ENCODE data around the gene MEI1. TPM values are rescaled to one million over a fixed set of nuclear protein-coding genes. Genes with fewer than 3 reads are reported as not detected.

The MEI1 gene
- total RNA-seq, 4 donors from 2014 or later = 0.39 to 1.3 (median 0.44) TPM

- Histone ChIP-seq H3K36me3 (peaks cover 6 to 50% (median 27%) of the 10 kb centered on the region in 4 donors), H3K4me3 (no peak overlapping the region), H3K27me3 (no peaks in the 10 kb centered on the region), H3K27ac (replicated peaks in 1 of 4) (no peak overlapping the region), H3K9me3 (no peaks in the 10 kb centered on the region), H3K4me1 (no peaks in the 10 kb centered on the region)
- intact Hi-C loops (cut with DNase I) = no loop called here
- no peak for DNase-seq (ENCODE audit: extremely low spot score)
- 92% methylated on average over 3 of the region's 3 CpGs for WGBS
- no peak for TF ChIP-seq CTCF (IDR thresholded peaks at IDR 0.05)
- TF ChIP-seq EP300 (IDR thresholded peaks at IDR 0.05) = no peak
- no peak for TF ChIP-seq POLR2A (IDR thresholded peaks at IDR 0.05; ENCODE audit: low read depth)
Measured at GRCh38 chr22:41815716-41816115, 116.4 kb downstream of the MEI1 start.

GRCh38 chr22:41816241-41816640 lies 116.9 kb downstream of the MEI1 start:
- TF ChIP-seq POLR2A (IDR thresholded peaks at IDR 0.05; ENCODE audit: low read depth) (no peak), EP300 (IDR thresholded peaks at IDR 0.05) (no peak), CTCF (IDR thresholded peaks at IDR 0.05) (no peak), POLR2AphosphoS5 (IDR thresholded peaks at IDR 0.05) (no peak)
- Histone ChIP-seq H3K27me3 (no peaks in the 10 kb centered on the region), H3K9me3 (no peaks in the 10 kb centered on the region), H3K4me3 (no peak overlapping the region), H3K36me3 (peaks cover 6 to 47% (median 22%) of the 10 kb centered on the region in 4 donors), H3K4me1 (no peaks in the 10 kb centered on the region), H3K27ac (replicated peaks in 1 of 4) (no peak overlapping the region)
- no peak for DNase-seq (ENCODE audit: extremely low spot score)
- intact Hi-C loops (cut with DNase I) = no loop called here
- WGBS = 100% methylated on average over 1 of the region's 1 CpG

- TF ChIP-seq POLR2AphosphoS5 (IDR thresholded peaks at IDR 0.05) = no peak
- TF ChIP-seq EP300 (IDR thresholded peaks at IDR 0.05) = no peak
- no peak for TF ChIP-seq CTCF (IDR thresholded peaks at IDR 0.05)
- TF ChIP-seq POLR2A (IDR thresholded peaks at IDR 0.05; ENCODE audit: low read depth) = no peak
- DNase-seq (ENCODE audit: extremely low spot score) = no peak
Measured at GRCh38 chr22:41816871-41817270, 117.6 kb downstream of the MEI1 start.

GRCh38 chr22:41818011-41818410 lies 118.7 kb downstream of the MEI1 start:
- Histone ChIP-seq H3K27ac (replicated peaks in 1 of 4) (no peak overlapping the region), H3K36me3 (peaks cover 4 to 32% (median 15%) of the 10 kb centered on the region in 4 donors), H3K4me3 (no peak overlapping the region), H3K4me1 (no peaks in the 10 kb centered on the region), H3K27me3 (no peaks in the 10 kb centered on the region), H3K9me3 (no peaks in the 10 kb centered on the region)
- no peak for TF ChIP-seq EP300 (IDR thresholded peaks at IDR 0.05)
- TF ChIP-seq POLR2A (IDR thresholded peaks at IDR 0.05; ENCODE audit: low read depth) = no peak
- TF ChIP-seq CTCF (IDR thresholded peaks at IDR 0.05) = no peak
- no peak for TF ChIP-seq POLR2AphosphoS5 (IDR thresholded peaks at IDR 0.05)
- DNase-seq (ENCODE audit: extremely low spot score) = no peak
- WGBS = 83% methylated on average over 4 of the region's 5 CpGs
- intact Hi-C loops (cut with DNase I) = no loop called here

More at GRCh38 chr22:41816871-41817270, 117.6 kb downstream of the MEI1 start:
- intact Hi-C loops (cut with DNase I) = no loop called here
- 85% methylated on average over 2 of the region's 2 CpGs for WGBS
- H3K36me3 ChIP-seq = peaks cover 6 to 41% (median 18%) of the 10 kb centered on the region in 4 donors
- H3K27me3 ChIP-seq = no peaks in the 10 kb centered on the region
- H3K27ac ChIP-seq (replicated peaks in 1 of 4) = no peak overlapping the region
- H3K4me3 ChIP-seq = no peak overlapping the region
- no peaks in the 10 kb centered on the region for H3K9me3 ChIP-seq
- no peaks in the 10 kb centered on the region for H3K4me1 ChIP-seq

GRCh38 chr22:41818596-41818995 lies 119.3 kb downstream of the MEI1 start:
- TF ChIP-seq POLR2A (IDR thresholded peaks at IDR 0.05; ENCODE audit: low read depth) = no peak
- no peak for TF ChIP-seq EP300 (IDR thresholded peaks at IDR 0.05)
- TF ChIP-seq POLR2AphosphoS5 (IDR thresholded peaks at IDR 0.05) = no peak
- no peak for TF ChIP-seq CTCF (IDR thresholded peaks at IDR 0.05)
- Histone ChIP-seq H3K36me3 (peaks cover 4 to 26% (median 13%) of the 10 kb centered on the region in 4 donors), H3K4me1 (no peaks in the 10 kb centered on the region), H3K27ac (replicated peaks in 1 of 4) (no peak overlapping the region), H3K27me3 (no peaks in the 10 kb centered on the region), H3K9me3 (no peaks in the 10 kb centered on the region), H3K4me3 (no peak overlapping the region)
- DNase-seq (ENCODE audit: extremely low spot score) = no peak
- intact Hi-C loops (cut with DNase I) = no loop called here
- 100% methylated on average over 5 of the region's 6 CpGs for WGBS

All from esophagus muscularis mucosa (tissue), 4 donors.